ENCODE measurements around the gene SIRPG.
"Not testable (repeated sequence)": the region's sequence is repeated elsewhere in the genome, so short reads cannot be mapped to it uniquely, and the experiment has no call there.

Gene SIRPG

GRCh38 chr20:1657556-1658334, at the start of gene SIRPG:
Gene SIRPG, minus strand, starts transcription at chr20:1657779. Its CDS starts 65 bp downstream, at chr20:1657714.
- no peak for DNase-seq

DNA sequence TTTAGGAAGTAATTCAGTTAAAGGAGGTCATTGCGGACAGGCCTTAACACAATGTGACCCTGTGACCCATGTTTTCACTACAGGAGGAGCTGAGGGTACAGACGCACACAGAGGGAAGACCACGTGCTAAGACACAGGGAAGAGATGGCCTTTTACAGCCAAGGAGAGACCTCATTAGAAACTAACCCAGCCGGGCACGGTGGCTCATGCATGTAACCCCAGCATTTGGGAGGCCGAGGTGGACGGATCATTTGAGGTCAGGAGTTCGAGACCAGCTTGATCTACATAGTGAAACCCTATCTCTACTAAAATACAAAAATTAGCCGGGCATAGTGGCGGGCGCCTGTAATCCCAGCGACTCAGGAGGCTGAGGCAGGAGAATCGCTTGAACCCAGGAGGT, 49.3 kb upstream of the SIRPG start:
- not testable (repeated sequence) for DNase-seq

DNA sequence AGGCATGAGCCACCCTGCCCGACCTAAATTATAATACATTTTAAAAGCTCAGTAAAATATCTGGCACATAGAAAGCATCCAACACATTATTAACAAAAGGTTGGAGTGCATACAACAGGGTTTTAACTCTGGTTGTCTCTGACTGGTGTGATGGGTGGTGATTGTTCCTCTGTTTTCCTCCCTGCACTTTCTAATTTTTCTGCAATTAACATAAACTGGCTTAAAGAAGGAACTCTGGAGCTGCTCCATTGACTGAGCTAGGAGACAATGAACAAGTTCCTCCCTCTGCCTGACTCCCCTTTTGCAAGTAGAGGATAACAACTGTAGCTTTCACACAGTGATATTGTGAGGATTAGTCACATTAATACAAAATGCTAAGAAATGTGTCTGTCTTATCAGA, 48.5 kb upstream of the SIRPG start:
- DNase-seq = no peak

DNA sequence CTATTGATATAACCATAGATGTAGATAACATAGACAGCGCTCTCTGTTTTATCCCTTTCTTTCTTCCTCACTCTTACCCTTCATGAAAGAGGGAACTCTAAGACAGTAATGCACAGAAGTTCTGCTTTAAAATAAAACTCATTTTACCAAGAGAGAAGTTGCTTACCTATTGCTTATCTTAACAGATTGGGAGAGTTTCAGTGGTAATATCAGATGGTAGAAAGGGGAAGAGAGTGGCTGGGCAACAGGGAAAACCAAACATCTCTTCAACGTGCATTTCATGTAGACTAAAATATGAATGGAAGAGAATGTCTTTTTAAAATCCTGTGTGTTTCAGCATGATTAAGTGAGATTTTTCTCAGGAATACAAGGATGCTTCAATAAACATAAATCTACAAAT, 45.3 kb upstream of the SIRPG start:
- no peak for DNase-seq

DNA sequence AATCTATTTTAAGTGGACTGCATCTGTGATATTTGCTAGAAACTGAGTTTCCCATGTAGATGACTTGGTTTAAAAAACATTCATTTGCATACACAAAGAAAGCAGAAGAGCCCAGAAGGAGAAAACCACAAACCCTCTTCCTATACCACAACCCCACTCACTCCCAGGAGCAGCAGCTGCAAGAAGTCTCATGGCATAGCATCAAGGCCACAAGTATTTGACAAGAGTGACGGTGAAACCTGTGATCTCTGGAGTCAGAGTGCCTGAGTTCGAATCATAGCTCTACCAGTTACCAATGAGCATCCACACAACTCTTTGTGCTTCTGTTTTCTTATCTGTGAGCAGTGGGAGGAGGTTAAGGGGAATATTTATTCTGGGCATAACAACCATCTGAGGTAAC, 44.7 kb upstream of the SIRPG start:
- no peak for DNase-seq

- no peak for DNase-seq
Observed at GRCh38 chr20:1700990-1701389, 43.4 kb upstream of the SIRPG start.

GRCh38 chr20:1697592-1697991, 40.0 kb upstream of the SIRPG start:
- no peak for DNase-seq

DNA sequence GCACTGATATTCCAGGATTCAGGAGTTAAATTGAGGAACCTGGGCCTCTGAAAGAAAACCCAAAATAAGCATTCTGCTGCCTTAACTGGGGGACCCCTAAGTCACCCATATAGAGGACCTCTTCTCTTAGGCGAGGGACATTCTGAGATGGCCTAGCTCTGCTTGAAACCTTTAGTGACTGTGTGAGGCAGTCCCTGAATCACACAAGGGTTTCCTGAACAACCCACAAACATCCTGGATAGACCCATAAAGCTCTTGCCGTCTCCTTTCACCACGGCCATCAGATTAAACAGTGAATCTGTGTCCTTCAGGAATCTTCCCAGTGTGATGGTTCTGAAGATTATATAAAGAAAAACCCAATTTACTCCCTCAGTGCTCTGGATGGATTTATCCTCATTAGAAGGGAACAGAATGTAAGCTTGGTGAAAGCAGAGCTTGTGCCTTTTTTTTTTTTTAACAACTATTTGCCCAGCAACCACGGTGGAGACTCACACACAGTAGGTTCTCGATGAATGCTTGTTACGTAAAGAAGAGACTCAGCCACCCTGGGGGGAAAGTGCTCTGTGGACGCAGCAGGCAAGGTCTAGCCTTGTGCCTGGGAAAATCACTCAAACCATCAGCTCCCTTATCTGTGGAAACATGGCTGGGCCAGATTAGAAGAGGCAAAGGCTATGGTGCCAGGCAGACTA, 39.1 kb upstream of the SIRPG start:
- no peak for DNase-seq

DNA sequence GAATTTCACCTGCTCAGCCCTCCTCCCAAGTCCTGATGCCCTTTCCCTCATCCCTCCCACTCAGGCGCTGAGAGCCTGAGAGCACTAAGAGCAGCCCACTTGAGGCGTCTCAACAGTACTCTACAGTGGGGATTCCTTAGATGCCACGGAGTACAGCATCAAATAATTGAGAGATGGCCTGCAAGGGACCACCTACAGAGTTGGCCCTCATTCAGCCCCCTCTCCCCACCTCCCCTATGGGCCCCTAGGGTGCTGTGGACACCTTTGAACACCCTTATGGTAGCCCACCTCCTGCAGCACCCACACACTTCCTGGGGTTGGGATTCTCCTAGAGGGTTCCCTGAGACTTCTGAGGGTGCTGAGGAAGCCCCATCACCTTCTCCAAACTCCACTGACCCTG, 37.1 kb upstream of the SIRPG start:
- no peak for DNase-seq

GRCh38 chr20:1693427-1693826, 35.8 kb upstream of the SIRPG start:
- no peak for DNase-seq

DNA sequence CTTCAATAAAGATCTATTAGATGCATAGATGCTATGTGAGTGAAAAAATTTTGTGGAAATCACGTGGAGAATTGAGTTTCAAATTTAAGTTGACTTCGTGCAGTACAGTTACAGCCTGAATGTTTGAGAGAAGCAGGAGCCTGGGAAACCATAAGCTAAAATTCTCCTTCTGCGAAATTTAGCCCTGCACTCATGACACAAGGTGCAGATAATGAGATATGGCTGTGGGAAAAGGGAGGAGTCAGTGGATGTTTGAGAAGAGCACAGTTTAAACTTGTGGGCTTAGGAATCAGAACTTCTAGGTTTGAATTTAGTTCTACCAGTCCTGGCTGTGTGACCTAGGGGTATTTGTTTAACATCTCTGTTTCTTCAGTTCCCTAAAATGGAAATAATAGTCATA, 32.1 kb upstream of the SIRPG start:
- DNase-seq = no peak

- DNase-seq = no peak
Observed at GRCh38 chr20:1688886-1689538, 31.4 kb upstream of the SIRPG start.

GRCh38 chr20:1687053-1687452, 29.5 kb upstream of the SIRPG start:
- DNase-seq = no peak

GRCh38 chr20:1686151-1686748, 28.7 kb upstream of the SIRPG start:
- DNase-seq = no peak

DNA sequence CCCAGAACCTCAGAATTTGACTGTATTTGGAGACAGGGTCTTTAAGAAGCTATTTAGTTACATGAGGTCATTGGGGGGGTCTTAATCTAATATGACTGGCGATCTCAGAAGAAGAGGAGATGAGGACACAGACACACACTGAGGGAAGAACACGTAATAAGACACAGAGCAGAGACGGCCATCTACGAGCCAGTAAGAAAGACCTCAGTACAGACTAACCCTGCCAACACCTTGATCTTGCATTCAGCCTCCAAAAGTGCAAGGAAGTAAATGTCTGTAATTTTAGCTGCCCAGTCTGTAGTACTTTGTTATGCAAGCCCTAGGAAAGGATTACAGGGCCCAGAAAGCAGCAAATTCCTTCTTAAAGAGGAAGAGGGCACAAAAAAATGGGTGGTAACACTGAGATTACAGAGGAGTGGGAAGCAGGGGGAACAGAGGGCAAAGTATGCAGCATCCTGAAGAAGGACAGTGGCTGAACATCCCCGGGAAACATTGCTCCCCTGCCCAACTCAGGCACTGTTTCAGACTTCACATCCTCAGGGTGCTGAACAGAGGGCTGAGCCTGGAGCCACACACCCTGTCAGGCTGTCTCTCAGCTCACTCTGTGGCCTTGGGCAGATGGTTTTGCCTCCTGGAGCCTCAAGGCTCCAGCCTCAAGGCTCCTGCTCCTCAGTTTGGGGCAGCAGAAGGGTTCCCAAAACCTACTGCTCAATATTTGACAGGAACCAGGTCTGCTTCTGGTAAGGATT, 27.9 kb upstream of the SIRPG start:
- no peak for DNase-seq

DNA sequence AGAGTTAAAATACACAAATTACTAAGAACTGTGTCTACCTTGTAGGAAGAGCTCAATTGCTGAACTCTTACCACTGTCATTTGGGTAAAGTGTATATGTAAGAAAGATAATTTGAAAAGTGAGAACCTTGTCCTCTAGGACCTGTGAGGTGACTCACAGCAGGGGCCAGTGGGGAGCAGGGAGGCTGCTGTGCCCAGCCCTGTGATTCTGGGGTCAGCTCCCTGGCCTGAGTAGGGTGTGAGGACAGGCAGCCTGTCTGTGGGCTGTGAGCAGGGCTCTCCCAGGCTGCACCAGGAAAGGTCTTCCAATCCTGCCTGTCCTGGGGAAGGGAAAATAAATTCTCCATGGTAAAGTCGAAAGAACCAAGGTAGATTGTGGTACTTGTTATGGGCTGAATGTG, 27.3 kb upstream of the SIRPG start:
- DNase-seq = no peak

DNA sequence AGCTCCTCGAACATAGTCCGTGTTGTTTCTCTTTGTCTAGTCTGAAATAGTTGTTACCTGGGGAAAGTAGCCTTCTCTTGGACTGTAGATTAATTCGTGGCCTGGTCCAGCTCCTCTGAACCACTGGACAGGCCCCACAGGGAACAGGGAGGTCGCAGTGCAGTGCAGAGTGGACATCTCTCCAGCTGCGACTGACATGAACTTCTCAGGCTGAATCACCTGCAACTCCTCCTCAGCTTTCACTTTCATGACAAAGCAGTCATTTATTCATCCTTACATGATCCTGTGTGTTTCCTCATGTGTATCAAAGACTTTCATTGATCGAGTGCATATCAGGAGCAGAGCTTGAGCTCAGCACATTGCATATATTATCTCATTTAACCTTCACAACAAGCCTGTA, 19.1 kb upstream of the SIRPG start:
- no peak for DNase-seq

- no peak for DNase-seq
Observed at GRCh38 chr20:1674990-1675780, 17.6 kb upstream of the SIRPG start.

DNA sequence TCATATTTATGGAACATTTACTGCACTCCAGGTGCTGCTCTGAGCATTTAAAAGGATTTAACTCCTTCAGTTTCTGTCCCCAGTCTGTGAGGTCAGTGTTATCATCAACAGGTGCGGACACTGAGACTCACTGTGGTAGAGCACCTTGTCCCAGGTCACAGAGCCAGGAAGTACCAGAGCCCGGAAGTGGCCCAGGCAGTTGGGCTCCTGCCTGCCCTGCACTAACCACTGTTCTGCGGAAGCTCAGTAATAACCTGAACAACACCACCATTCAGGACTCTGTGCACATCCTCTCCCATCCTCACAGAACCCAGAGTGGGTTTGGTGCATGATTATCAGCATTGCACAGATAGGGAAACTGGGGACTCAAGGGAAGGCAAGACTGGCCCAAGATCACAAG, 16.8 kb upstream of the SIRPG start:
- no peak for DNase-seq

- no peak for DNase-seq
Observed at GRCh38 chr20:1673424-1673823, 15.8 kb upstream of the SIRPG start.

DNA sequence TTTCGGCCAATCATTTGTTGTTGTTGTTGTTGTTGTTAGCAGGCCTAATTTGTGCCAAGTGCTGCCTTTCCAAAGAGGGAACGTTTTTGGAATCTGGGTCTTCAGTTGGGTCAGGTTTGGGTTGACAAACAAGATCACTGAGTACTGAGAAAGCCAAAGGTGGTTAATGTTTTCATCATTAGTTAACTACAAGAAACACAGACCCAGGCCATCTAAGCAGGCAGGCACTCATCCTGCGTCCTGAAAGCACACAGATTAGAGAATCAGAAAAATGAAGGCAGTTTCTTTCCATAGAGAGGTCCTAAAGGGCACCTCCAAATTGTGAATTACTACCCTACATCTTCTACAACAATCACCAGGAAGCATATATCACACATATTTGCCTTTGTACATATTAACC, 15.1 kb upstream of the SIRPG start:
- no peak for DNase-seq
